ENCODE measurements around the gene GPATCH4.

Gene GPATCH4

DNA sequence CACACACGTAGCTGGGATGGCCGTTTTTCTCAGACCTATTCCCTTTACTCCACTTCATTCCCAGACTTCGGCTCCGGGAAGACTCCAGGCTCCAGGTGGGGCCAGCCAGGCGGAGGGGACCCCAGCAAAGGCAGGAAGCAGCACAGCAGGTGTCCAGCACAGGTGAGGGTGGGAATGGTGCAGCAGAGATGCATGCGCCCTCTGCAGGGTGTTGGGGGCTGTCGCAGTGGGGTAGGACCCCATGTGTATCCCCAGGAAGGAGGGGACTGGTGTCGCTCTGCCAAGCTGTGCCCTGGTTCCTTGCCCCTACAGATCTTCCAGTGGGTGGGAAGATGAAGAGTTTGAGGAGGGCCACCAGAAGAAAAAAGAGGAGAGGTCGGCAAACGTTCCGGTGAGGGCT, 16.5 kb downstream of the GPATCH4 start:
- H3K4me3 ChIP-seq (ENCODE audit: low read length): no peak overlapping the region
- no peak for TF ChIP-seq ZNF274 (IDR thresholded peaks at IDR 0.05; ENCODE audit: low read depth, low read length)

DNA sequence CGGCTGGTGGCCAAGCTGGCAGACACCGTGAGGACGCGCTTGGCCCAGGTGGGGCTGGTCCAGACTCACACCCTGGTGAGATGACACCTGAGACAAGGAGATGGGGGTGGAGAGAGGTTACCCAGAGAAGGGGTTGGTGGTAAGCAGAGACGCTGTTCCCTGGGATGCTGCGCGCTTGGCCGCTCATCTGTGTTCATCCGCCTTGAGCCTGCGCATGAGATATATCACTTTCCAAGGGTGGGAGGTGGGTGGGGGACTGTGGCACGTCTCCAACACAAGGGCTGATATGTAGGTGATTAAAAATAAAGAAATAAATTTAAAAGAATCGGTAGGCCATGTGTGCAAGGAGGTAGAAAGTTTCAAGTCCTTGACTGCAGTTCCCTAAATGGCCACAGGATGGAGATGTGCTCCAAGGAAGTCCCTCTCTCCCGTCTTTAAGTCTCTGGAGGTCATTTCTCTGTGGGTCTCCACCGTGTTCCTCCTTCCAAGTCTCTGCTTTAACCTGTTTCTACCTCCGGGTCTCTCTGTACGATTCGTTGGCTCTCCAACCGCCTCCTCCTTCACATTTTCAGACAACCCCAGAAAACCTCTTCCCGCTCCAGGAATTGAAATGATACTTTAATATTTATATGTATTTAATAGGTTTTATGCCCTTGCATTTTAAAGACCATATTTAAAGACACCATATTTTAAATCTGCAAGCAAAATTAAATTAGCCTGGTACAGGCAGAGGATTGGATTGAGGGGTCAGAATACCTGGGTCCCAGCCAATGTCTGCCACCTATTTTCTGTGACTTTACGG, 17.3 kb downstream of the GPATCH4 start:
- TF ChIP-seq ZNF274 (IDR thresholded peaks at IDR 0.05; ENCODE audit: low read depth, low read length): no peak
- H3K4me3 ChIP-seq (ENCODE audit: low read length): no peak overlapping the region

DNA sequence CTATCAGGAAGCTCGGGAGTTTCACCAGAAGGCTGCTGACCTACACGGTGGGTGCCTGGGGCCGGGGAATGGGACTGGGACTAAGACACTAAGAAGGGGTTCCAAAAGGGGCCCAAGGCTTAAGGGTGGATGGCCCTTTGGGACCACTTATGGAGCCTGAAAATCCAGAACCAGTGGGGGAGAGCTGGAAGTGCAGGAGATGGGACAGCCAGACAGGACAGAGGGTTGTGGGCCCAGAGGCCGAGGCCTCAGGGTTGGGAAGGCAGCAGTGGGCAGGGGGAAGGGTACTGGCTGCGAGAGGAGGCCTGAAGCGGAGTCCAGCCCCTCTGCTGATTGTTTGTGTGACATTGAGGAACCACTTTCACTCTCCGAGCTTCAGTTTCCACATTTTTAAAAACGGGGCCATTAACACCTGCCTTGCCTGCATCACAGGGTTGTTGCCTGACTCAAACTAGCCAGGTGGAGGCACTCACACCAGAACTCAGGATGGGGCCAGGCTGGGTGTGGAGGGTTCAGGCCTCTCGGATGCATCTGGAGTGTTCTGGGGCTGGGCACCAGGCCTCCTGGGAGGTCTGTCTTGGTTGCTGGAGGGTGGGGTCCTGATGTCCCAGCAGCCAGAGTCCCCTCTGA, 18.8 kb downstream of the GPATCH4 start:
- peak overlapping the region; percentile 5; the same call in 1 of the 2 replicates for H3K4me3 ChIP-seq (ENCODE audit: low read length)
- no peak for TF ChIP-seq ZNF274 (IDR thresholded peaks at IDR 0.05; ENCODE audit: low read depth, low read length)

DNA sequence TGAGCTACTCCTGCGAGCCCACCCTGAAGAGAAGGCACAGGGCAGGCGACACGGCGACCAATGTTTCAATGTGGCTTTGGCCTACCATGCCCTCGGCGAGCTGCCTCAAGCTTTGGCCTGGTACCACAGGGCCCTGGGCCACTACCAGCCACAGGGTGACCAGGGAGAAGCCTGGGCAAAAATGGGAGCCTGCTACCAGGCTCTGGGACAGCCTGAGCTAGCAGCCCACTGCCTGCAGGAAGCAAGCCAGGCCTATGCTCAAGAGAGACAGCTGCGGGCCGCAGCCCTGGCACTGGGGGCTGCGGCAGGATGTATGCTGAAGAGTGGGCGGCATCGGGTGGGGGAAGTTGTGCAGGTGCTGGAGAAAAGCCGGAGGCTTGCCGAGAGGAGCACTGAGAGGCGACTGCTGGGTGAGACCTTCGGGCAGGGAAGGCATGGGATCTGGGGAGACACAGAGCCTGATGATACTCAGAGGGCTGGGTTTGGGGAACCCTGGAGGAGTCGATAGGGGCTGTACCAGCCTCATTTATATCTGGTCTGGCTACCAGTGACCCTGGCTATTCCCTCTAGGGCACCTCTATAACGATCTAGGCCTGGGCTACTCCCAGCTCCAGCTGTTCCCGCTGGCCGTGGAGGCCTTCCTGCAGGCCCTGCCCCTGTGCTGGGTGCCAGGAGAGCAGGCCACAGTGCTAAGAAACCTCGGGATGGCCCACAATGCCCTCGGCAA, 19.5 kb downstream of the GPATCH4 start:
- TF ChIP-seq ZNF274 (IDR thresholded peaks at IDR 0.05; ENCODE audit: low read depth, low read length): no peak
- peak overlapping the region; percentile 5; the same call in 1 of the 2 replicates for H3K4me3 ChIP-seq (ENCODE audit: low read length)

DNA sequence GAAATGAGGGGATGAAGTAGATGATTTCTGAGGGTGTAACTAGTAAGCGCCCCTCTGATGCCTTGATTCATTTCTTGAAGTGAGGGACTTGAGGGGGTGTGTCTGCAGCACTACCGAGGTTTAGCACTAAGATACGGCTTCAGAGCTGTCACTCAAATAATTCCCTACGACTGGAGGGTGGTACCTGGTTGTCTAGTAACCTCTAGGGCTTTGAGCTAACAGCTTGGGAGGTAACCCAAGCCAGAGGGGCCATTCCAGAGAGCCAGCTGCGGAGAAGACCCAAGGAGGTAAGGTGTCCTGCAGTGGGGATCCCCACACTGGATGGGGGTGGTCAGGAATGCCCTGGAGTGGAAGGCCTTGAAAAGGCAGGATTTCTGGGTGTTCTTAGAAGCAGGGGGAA, 21.8 kb downstream of the GPATCH4 start, which contains the start of gene TTC24:
Gene TTC24, plus strand, starts transcription at position 252 of the 400 bp plus-strand sequence. CDS start 1,642 bp downstream, outside the sequence.
- TF ChIP-seq ZNF274 (IDR thresholded peaks at IDR 0.05; ENCODE audit: low read depth, low read length): no peak
- H3K4me3 ChIP-seq (ENCODE audit: low read length): no peak within 1 kb of the TSS

DNA sequence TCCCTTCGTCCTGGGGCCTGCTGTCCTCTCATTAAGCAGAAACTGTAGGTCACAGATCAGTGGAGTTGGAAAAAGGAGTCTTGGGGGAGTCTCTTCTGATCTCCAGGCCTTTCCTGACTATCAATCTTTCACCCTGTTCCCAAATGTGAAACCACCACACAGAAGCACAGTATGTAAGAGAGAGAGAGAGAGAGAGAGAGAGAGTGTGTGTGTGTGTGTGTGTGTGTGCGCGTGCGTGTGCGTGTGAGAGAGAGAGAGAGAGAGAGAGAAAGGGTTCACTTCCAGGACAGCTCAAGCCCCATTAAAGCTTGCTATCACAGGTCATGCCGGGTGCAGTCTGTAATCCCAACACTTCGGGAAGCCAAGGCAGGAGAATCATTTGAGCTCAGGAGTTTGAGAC, 23.2 kb downstream of the GPATCH4 start:
- TF ChIP-seq ZNF274 (IDR thresholded peaks at IDR 0.05; ENCODE audit: low read depth, low read length): no peak
- no peak overlapping the region for H3K4me3 ChIP-seq (ENCODE audit: low read length)

DNA sequence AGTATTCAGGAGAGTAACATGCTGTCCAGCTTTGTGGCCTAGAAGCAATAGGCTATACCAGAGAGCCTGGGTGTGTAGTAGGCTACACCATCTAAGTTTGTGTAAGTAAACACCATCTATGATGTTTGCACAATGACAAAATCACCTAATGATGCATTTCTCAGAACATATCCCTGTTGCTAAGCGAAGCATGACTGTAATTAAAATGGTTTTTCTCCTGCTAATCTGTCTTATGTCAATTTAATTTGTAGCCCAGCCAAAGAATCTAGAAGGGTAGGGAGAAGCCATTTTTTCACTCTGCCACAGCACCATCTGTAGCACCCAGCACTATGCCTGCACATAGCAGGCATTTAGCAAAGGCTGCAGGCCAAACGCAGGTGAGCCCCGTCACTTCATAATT, 23.7 kb downstream of the GPATCH4 start:
- TF ChIP-seq ZNF274 (IDR thresholded peaks at IDR 0.05; ENCODE audit: low read depth, low read length): no peak
- no peak overlapping the region for H3K4me3 ChIP-seq (ENCODE audit: low read length)

DNA sequence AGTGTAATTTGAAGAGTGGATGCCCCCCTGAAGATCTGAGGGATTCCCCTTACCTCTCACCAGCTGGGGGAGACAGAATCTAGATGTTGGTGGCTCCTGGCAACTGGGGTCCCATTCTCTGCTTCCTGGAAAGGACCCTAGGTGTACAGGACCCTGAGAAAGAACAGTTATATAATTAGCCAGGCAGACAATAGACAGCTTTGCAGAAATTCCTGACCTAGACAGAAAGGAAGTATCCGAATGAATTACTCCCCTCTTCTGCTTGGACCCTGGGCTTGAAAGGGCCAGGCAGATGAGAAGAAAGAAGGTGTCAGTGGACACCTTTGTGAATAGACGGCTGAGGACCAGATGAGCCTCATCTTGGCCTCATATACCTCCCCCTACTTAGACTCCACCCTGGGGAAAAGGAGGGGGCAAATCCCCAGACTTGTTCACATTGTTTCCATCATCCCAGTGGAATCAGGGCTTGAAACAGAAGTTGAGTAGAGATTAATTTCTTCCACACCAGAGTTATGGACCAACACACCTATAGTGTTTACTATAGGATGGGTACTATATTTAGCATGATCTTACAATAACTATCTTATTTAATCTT, 27.1 kb downstream of the GPATCH4 start:
- TF ChIP-seq ZNF274 (IDR thresholded peaks at IDR 0.05; ENCODE audit: low read depth, low read length): no peak
- H3K4me3 ChIP-seq (ENCODE audit: low read length): no peak overlapping the region

DNA sequence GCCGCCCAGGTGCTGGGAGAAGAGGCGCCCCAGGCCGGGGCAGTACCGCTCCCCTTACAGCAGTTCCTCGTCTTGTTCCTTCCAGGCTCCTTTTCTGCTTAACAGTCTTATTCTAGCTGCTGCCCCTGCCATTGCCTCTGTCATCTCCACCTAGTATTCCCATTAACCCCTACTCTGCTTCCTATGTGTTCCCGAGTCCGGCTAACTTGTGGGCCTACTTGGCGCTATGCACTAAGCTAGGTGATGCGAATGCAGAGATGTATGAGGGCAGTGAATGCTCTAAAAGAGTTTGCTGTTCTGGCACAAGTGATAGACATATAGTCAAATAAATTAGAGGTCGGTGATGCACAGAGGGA, 28.6 kb downstream of the GPATCH4 start:
- TF ChIP-seq ZNF274 (IDR thresholded peaks at IDR 0.05; ENCODE audit: low read depth, low read length): no peak
- H3K4me3 ChIP-seq (ENCODE audit: low read length): peak overlapping the region; percentile 76; the same call in 1 of the 2 replicates

DNA sequence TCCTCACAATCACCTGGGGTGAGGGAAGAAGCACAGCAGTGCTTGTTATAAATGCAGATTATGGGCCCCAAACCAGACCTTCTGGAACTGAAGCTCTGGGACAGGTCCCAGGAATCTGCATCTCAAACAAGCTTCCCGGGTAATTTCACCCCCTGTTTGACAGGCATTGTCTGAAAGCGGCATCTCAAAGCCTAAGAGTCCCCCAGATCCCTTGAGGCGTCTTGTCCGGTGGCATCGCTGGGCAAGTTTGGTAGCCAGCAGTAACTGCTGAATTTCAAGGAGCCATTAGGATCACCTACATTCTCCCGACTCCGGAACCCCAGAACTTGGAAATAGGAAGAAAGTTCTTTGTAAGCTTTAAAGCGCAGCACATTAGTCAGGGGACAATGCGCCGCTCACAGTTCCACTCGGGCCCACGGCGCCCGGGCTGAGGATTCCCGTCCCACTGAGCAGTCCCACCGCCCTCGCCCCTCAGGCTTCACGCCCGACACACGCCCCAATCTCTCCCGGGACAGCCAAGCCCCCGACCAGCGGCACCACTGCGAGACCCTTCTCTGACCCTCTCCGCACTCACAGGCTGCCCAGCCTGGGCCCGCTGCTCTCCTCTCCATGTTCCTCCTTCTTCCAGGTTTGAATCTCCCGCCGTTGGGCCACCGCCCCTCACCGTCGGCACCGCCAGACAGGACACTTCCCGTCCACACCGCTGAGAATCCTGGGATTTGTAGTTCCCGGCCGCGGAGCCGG, 29.2 kb downstream of the GPATCH4 start, which contains the start of gene IQGAP3:
Gene IQGAP3, minus strand, starts transcription at position 647 of the 744 bp plus-strand sequence. Its CDS starts 36 bp downstream, at position 611.
- TF ChIP-seq ZNF274 (IDR thresholded peaks at IDR 0.05; ENCODE audit: low read depth, low read length): no peak
- peak within 1 kb of the TSS; percentile 76 for H3K4me3 ChIP-seq (ENCODE audit: low read length)

DNA sequence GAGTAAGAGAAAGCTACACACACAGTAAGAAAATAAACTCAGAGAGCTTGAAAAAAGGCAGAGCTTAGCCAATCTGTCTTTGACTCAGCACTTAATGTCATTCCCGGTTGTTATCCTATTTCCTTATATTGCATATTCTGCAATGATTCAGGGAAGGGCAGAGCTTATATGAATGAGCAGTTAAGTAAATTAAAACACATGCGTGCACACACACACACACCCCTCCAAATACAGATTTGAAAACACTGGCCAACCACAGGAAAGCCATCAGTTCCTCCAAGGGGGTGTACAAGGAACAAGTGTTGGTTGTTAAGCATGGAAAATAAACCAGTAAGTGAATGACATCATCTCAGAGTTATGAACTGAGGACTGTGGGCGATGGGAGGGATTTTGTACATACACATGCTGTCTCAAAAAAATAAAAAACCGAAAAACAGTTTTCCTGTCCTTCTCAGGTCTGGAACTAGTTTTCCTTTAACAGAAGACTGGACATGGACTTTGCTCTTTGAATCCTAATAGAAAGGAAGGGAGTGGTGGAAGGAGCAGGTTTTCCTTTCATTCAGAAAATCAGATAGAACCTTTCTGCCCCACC, 29.9 kb downstream of the GPATCH4 start:
- peak overlapping the region; percentile 76 for H3K4me3 ChIP-seq (ENCODE audit: low read length)
- TF ChIP-seq ZNF274 (IDR thresholded peaks at IDR 0.05; ENCODE audit: low read depth, low read length): no peak

DNA sequence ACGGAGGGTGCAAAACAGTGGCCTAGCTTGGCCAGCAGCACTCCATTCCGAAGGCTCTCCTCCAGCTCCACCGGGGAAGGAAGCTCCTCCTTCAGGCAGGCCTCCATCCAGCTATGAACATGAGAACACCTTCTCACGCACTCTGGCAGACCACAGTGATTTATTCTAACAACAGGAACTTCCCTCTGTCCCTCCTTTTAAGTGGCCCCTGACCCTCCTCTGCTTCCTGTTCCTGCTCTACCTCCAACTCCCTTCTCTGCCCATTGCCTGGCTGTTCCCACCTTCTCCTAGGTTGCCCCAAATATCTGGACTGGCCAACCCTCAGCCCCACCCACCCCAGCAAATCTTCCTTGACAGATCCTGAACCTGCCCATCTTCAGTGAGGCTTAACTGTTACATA, 34.8 kb downstream of the GPATCH4 start:
- no peak overlapping the region for H3K4me3 ChIP-seq (ENCODE audit: low read length)
- no peak for TF ChIP-seq ZNF274 (IDR thresholded peaks at IDR 0.05; ENCODE audit: low read depth, low read length)

DNA sequence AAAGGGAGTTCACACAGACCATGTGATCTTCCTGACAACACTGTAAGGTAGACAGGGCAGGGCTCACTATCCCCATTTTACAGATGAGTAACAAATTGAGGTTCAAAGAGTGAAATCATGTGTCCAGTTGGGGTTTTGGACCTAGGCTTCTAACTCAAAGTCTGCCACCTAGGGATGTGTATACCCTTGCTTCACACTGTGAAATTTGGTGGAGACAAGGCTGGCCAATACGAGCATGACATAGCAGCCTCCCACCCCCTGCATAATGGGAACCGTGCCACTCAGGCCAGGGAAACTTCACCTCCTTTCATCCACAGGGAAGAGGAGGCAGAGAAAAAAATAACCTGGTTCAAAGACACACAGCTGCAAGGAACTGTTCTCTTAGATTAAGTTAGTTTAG, 35.8 kb downstream of the GPATCH4 start:
- no peak overlapping the region for H3K4me3 ChIP-seq (ENCODE audit: low read length)
- TF ChIP-seq ZNF274 (IDR thresholded peaks at IDR 0.05; ENCODE audit: low read depth, low read length): no peak
